GM21381 (cell line): ENCODE measurements around the gene GPR158.
"Not testable (repeated sequence)": the region's sequence is repeated elsewhere in the genome, so short reads cannot be mapped to it uniquely, and the experiment has no call there.

Experiments used
- ATAC-seq: cut with Tn5 transposase; IDR thresholded peaks from one replicate; pipeline ENCODE4 v1.9.1; 2021; ENCODE audit warnings: mild to moderate bottlenecking, moderate library complexity; ENCODE audit not compliant: unreplicated experiment

The GPR158 gene

GRCh38 chr10:25294032-25294926, 119.5 kb downstream of the GPR158 start:
- no peak for ATAC-seq

- ATAC-seq, result no peak
These were observed 121.5 kb downstream of the GPR158 start for GRCh38 chr10:25296324-25296723.

GRCh38 chr10:25297466-25297865, 122.7 kb downstream of the GPR158 start:
- ATAC-seq, result no peak

- no peak for ATAC-seq
These were observed 125.3 kb downstream of the GPR158 start for GRCh38 chr10:25300073-25300472.

GRCh38 chr10:25304606-25305005, 129.8 kb downstream of the GPR158 start:
- ATAC-seq, result no peak

DNA sequence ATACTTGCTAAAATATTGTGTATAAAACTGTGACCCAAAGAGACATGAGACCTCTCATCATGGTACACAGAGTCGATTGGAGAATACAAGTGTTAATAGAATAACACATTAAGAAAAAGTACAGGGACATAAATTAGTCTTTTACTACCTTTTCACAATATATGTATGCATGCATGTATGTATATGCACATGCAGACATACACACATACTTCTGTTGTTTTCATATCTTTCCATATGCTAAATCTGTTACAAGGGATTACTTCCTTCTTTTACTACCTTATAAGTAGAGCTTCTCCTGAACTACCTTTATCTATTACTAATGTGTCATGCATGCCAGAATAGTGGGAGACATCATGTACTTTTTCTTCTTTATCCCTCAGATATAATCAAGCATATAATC, 131.6 kb downstream of the GPR158 start:
- no peak for ATAC-seq

DNA sequence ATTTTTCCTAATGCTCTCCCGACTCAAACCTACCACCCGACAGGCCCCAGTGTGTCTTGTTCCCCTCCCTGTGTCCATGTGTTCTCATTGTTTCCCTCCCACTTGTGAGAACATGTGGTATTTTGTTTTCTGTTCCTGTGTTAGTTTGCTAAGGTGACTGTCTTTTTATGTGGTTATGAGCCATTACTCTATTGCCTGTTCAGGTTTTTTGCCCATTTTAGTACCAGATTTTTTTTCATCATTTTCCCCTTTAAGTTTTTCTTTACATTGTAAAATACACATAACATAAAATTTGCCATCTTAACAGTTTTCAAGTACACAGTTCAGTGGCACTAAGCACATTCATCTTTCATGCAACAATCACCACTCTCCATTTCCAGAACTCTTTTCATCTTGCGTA, 133.5 kb downstream of the GPR158 start:
- no peak for ATAC-seq

GRCh38 chr10:25317596-25318211, 142.9 kb downstream of the GPR158 start:
- not testable (repeated sequence) for ATAC-seq

GRCh38 chr10:25327273-25327672, 152.5 kb downstream of the GPR158 start:
- no peak for ATAC-seq

GRCh38 chr10:25328361-25328760, 153.6 kb downstream of the GPR158 start:
- no peak for ATAC-seq

DNA sequence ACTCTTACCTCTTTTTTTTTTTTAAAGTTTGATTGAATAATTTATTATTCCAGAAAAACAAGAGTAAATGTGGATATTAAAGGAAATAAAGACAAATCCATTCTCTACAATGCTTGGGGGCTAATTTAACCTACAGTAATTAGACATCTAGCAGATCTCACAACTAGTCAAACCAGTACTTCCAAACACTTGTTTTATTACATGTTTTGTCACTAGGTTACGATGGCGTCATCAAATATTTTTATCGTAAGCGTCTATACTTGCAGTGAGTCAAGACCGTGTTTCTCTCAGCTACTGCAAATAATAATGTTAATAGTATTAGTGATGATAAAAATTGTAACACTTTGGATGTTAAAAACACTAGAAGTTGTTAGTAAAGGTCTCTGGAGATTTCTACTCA, 154.8 kb downstream of the GPR158 start:
- not testable (repeated sequence) for ATAC-seq

DNA sequence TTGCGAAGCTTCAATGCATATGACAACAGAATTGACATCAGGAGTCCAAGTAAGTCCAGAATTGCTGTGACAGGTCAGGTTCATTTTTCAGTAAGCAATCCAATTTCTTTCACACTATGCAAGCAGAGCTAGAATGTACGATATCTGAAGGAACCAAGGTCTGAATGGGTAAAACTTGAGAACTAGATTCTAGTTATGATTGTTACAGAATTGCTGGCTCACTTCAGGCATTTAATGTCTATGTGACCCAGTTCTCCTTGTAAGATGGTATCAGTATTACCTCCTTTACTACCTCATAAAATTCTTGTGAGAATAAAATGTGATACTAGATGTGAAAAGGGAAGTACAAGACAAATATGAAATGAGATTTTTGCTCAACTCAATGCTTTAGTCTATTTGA, 159.6 kb downstream of the GPR158 start:
- no peak for ATAC-seq

DNA sequence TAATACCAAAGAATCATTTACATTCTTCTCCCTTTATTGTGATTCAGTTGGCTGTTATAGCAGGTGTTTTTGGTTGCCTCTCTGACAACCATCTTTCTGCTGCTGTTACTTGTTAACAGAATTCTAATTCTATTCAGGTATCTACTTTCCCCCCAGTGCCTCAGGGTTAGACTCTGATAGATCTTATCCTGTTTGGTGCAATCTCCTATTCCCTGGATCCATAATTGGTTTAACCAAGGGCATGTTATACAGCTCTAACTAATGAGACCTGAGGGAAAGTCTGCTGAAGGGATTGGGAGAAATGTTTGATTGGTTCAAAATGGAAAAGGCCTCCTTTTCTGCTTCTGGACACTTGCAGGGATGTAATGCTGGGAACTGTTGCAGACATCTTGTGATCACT, 161.5 kb downstream of the GPR158 start:
- ATAC-seq, result no peak

GRCh38 chr10:25338271-25338670, 163.5 kb downstream of the GPR158 start:
- no peak for ATAC-seq

- no peak for ATAC-seq
These were observed 165.2 kb downstream of the GPR158 start for GRCh38 chr10:25339966-25340365.

GRCh38 chr10:25349520-25349919, 174.7 kb downstream of the GPR158 start:
- ATAC-seq, result no peak

GRCh38 chr10:25356609-25357008, 181.8 kb downstream of the GPR158 start:
- no peak for ATAC-seq

DNA sequence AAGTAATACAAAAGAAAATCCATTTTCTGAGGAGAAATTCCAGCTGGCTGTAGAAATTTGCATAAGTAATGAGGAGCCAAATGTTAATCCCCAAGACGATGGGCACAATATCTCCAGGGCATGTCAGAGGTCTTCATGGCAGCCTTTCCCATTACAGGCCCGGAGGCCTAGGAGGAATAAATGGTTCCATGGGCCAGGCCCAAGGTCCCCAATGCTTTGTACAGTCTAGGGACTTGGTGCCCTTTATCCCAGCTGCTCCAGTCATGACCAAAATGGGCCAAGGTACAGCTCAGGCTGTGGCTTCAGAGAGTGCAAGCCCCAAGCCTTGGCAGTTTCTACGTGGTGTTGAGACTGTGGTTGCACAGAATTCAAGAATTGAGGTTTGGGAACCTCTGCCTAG, 182.5 kb downstream of the GPR158 start:
- ATAC-seq, result no peak

GRCh38 chr10:25382029-25382810, 207.4 kb downstream of the GPR158 start:
- no peak for ATAC-seq

DNA sequence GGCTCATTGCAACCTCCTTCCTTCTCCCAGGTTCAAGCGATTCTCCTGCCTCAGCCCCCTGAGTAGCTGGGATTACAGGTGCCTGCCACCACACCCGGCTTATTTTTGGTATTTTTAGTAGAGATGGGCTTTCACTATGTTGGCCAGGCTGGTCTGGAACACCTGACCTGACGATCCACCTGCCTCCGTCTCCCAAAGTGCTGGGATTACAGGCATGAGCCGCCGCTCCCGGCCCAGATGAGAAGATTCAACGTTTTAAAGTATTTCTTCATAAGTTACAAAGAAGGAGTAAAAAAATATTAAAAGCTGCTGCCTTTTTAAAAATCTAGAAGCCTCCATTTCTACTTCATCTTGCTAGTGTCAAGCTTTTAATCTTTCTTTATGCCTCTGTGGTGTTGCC, 208.1 kb downstream of the GPR158 start:
- not testable (repeated sequence) for ATAC-seq

GRCh38 chr10:25383686-25384085, 208.9 kb downstream of the GPR158 start:
- ATAC-seq, result no peak

- no peak for ATAC-seq
These were observed 209.8 kb downstream of the GPR158 start for GRCh38 chr10:25384618-25385017.
